Measurements from ENCODE around the gene TTC21B.

GRCh38 chr2:165871025-165871424 lies 82.6 kb downstream of the TTC21B start:
- TF ChIP-seq CTCF (conservative IDR thresholded peaks at IDR 0.05 in 1 of 2, IDR thresholded peaks at IDR 0.05 in 1 of 2; ENCODE audit: extremely low read depth in 1 of 2, insufficient read depth in 1 of 2, low read depth in 1 of 2, low read length in 2 of 2) (no peak), EZH2 (IDR thresholded peaks at IDR 0.05; ENCODE audit: borderline replicate concordance, low read length) (no peak)
